Panc1 (cell line): ENCODE data around the gene NECAB2. TPM values are rescaled to one million over a fixed set of nuclear protein-coding genes. Genes with fewer than 3 reads are reported as not detected.

Experiments
- ATAC-seq: fragments of 200-7000 bp; cut with Tn5 transposase; 2 replicates; pipeline ENCODE4 v1.9.1; 2020; ENCODE audit warnings: mild to moderate bottlenecking, moderate library complexity
- BruUV-seq: library from RNA; stranded (reverse); fragments of 400-500 nt; replicated peaks from 2 replicates; lab custom pipeline; 2021; lab: Mats Ljungman, UMichigan
- CTCF ChIA-PET: fragments of 300-600 bp; sonication (Branson Sonifier 250); formaldehyde crosslinking; loops from one replicate; lab custom pipeline; 2022; ENCODE audit warnings: antibody characterized with exemption; lab: Charles Lee
- POLR2A ChIA-PET: fragments of 300-600 bp; sonication (Branson Sonifier 250); formaldehyde crosslinking; loops from one replicate; lab custom pipeline; 2022; ENCODE audit warnings: antibody characterized with exemption; lab: Charles Lee
- DNase-seq: peaks from one replicate; pipeline ENCODE4 v3.0.0-alpha.2; 2010; ENCODE audit warnings: low read depth, low spot score
- H3K27ac ChIP-seq: 2 replicates; pipeline ENCODE4 v1.5.1; 2011; ENCODE audit warnings: mild to moderate bottlenecking, low read length, inconsistent platforms
- H3K27me3 ChIP-seq: fragments of 200-500 bp; sonication (Bioruptor generic); 2 replicates; pipeline ENCODE4 v1.6.0; 2014; ENCODE audit warnings: low read length, inconsistent platforms; ENCODE audit not compliant: control insufficient read depth, insufficient read depth
- H3K36me3 ChIP-seq: fragments of 200-500 bp; sonication (Bioruptor generic); 2 replicates; pipeline ENCODE4 v1.5.1; 2014; ENCODE audit warnings: inconsistent platforms, mild to moderate bottlenecking, low read length, moderate library complexity; ENCODE audit not compliant: control insufficient read depth, insufficient read depth
- H3K4me1 ChIP-seq: 2 replicates; pipeline ENCODE4 v1.5.1; 2011; ENCODE audit warnings: inconsistent platforms, mild to moderate bottlenecking, low read length, moderate library complexity; ENCODE audit not compliant: control insufficient read depth, insufficient read depth
- H3K4me3 ChIP-seq, 2 experiments: 2 replicates each; pipeline ENCODE4 v1.5.1; 2011 to 2012; ENCODE audit warnings: low read depth in 2 of 2, low read length in 2 of 2, mild to moderate bottlenecking in 2 of 2, inconsistent platforms in 1 of 2, moderate library complexity in 1 of 2
- H3K9me3 ChIP-seq: fragments of 200-500 bp; sonication (Bioruptor generic); 2 replicates; pipeline ENCODE4 v1.5.1; 2014; ENCODE audit warnings: low read depth, mild to moderate bottlenecking, inconsistent platforms, low read length, moderate library complexity; ENCODE audit not compliant: control insufficient read depth, insufficient read depth
- POLR2AphosphoS5 ChIP-seq: IDR thresholded peaks from 2 replicates; pipeline ENCODE4 v1.6.1; 2012; ENCODE audit warnings: mild to moderate bottlenecking, low read depth, low read length, moderate library complexity
- SIN3A ChIP-seq: IDR thresholded peaks from 2 replicates; pipeline ENCODE4 v1.6.1; 2012; ENCODE audit warnings: low read depth, mild to moderate bottlenecking, low read length, moderate library complexity, borderline replicate concordance; ENCODE audit not compliant: insufficient read depth
- TCF7L2 ChIP-seq: IDR thresholded peaks from 2 replicates; pipeline ENCODE4 v1.6.1; 2011; ENCODE audit warnings: mild to moderate bottlenecking, low read depth, low read length, inconsistent platforms
- in situ Hi-C: cut with HindIII; loops from 2 replicates; pipeline ENCODE4 v1.10.0; 2016; ENCODE audit warnings: low sequenced_read_pairs, low pct_unique_long_range_greater_than_20kb
- intact Hi-C: fragments of 100-400 bp; cut with micrococcal nuclease; formaldehyde crosslinking; loops from one replicate; pipeline ENCODE4 v1.10.0; 2022; ENCODE audit not compliant: unreplicated experiment
- total RNA-seq: library from RNA; stranded (reverse); gene quantifications from one replicate; pipeline ENCODE4 v1.2.1, GENCODE V29; 2021; ENCODE audit not compliant: unreplicated experiment
- TF ChIP-seq, protein P1 (sequence below), 2 experiments: IDR thresholded peaks; 2 replicates each; pipeline ENCODE4 v1.6.1; 2011 to 2012; ENCODE audit warnings: low read depth in 2 of 2, control low read depth in 1 of 2, low read length in 1 of 2, mild to moderate bottlenecking in 1 of 2, moderate library complexity in 1 of 2; ENCODE audit not compliant: insufficient read depth in 1 of 2
- TF ChIP-seq, protein P2 (sequence below): fragments of 450-650 bp; IDR thresholded peaks from 2 replicates; pipeline ENCODE4 v1.5.1; 2017; ENCODE audit warnings: mild to moderate bottlenecking

Gene NECAB2
- total RNA-seq, 1 experiment from 2014 or later = 0.33 TPM

DNA sequence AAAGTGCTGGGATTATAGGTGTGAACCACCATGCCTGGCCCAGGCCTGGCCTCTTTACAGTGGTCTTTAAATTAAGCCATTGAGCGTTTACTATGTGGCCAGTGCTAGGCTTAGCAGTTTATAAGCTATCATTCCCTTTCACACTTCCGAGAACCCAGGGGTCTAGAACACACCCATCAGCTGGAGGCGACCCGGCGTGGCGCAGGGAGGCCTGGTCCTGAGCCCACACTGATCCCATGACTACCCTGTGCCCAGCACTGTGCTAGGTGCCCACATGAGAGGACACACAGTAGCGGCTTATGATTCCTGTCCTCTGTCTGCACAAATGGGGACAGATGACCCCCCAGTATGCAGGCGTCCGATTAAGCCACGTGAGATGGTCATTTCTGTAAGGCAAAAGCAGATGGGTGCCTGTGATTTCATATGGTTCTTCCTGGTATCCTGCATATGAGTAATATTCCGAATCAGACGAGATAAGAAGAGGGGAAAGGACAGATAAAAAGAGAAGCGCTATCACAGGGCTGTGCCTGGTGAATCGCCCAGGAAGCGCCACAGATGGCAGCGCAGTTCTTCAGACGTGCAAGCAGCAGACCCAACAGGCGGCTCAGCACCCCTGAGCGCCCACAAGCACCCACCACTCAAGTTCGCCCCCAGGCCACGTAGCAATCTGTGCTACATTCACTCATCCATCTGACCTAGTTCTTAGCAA lies 9.8 kb upstream of the NECAB2 start:
- in situ Hi-C loops = no loop called here
- Histone ChIP-seq H3K27ac (no peak overlapping the region), H3K4me1 (peaks cover 5% of the 10 kb centered on the region), H3K9me3 (no peaks in the 10 kb centered on the region), H3K36me3 (no peaks in the 10 kb centered on the region; the same call in 1 of the 2 replicates), H3K27me3 (no peaks in the 10 kb centered on the region), H3K4me3 (no peak overlapping the region)
- intact Hi-C loops = no loop called here
- POLR2A ChIA-PET = no interaction called here
- no peak for ATAC-seq
- no peak for DNase-seq
- no TSS peak for BruUV-seq
- CTCF ChIA-PET = interaction anchor here (0.6 kb wide), 1 partner anchor 131 kb away, joined by 6 read pairs; no protein-coding TSS in a partner anchor
- TF ChIP-seq POLR2AphosphoS5 (no peak), SIN3A (no peak), TCF7L2 (no peak)
- TF ChIP-seq, protein P1, sequence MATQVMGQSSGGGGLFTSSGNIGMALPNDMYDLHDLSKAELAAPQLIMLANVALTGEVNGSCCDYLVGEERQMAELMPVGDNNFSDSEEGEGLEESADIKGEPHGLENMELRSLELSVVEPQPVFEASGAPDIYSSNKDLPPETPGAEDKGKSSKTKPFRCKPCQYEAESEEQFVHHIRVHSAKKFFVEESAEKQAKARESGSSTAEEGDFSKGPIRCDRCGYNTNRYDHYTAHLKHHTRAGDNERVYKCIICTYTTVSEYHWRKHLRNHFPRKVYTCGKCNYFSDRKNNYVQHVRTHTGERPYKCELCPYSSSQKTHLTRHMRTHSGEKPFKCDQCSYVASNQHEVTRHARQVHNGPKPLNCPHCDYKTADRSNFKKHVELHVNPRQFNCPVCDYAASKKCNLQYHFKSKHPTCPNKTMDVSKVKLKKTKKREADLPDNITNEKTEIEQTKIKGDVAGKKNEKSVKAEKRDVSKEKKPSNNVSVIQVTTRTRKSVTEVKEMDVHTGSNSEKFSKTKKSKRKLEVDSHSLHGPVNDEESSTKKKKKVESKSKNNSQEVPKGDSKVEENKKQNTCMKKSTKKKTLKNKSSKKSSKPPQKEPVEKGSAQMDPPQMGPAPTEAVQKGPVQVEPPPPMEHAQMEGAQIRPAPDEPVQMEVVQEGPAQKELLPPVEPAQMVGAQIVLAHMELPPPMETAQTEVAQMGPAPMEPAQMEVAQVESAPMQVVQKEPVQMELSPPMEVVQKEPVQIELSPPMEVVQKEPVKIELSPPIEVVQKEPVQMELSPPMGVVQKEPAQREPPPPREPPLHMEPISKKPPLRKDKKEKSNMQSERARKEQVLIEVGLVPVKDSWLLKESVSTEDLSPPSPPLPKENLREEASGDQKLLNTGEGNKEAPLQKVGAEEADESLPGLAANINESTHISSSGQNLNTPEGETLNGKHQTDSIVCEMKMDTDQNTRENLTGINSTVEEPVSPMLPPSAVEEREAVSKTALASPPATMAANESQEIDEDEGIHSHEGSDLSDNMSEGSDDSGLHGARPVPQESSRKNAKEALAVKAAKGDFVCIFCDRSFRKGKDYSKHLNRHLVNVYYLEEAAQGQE (IDR thresholded peaks at IDR 0.05; ENCODE audit: insufficient read depth in 1 of 2, low read depth in 2 of 2, low read length in 1 of 2) = no peak
- TF ChIP-seq, protein P2, sequence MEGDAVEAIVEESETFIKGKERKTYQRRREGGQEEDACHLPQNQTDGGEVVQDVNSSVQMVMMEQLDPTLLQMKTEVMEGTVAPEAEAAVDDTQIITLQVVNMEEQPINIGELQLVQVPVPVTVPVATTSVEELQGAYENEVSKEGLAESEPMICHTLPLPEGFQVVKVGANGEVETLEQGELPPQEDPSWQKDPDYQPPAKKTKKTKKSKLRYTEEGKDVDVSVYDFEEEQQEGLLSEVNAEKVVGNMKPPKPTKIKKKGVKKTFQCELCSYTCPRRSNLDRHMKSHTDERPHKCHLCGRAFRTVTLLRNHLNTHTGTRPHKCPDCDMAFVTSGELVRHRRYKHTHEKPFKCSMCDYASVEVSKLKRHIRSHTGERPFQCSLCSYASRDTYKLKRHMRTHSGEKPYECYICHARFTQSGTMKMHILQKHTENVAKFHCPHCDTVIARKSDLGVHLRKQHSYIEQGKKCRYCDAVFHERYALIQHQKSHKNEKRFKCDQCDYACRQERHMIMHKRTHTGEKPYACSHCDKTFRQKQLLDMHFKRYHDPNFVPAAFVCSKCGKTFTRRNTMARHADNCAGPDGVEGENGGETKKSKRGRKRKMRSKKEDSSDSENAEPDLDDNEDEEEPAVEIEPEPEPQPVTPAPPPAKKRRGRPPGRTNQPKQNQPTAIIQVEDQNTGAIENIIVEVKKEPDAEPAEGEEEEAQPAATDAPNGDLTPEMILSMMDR = no peak

DNA sequence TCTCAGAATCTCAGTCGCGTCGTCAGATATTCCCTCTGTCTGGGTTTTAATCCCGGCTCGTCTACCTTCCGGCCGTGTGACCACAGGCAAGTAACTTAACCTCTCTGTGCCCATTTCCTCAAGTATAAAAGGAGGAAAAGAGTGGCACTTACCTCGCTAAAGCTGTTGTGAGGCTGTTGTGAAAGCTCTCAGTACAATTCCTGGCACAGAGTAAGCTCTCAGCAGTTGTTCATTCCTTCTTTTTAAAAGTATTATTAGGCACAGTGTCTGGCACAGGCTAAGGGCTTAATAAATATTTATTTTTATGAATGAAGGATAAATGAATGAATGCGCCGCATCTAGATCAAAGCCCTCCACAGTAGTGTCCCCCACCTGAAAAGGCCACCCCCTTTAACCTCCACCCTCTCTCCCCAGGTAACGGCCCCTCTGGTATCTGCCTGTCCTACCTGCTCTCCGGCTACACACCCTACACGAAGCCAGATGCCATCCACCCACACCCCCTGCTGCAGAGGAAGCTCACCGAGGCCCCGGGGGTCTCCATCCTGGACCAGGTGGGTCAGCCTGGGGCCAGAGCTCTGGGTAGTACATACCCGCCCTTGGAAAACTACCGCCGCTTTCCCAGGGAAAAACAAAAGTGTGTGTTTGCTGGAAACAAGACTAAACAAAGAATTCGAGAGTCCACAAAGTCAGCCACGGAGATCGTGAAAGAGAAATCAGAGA lies 9.0 kb upstream of the NECAB2 start:
- TF ChIP-seq TCF7L2 = no peak
- TF ChIP-seq, protein P2 = no peak
- no peak for TF ChIP-seq POLR2AphosphoS5
- no peak for TF ChIP-seq SIN3A
- TF ChIP-seq, protein P1 (IDR thresholded peaks at IDR 0.05; ENCODE audit: insufficient read depth in 1 of 2, low read depth in 2 of 2, low read length in 1 of 2) = no peak
- ATAC-seq (no peak), DNase-seq (no peak)
- Histone ChIP-seq H3K4me3 (no peak overlapping the region), H3K9me3 (no peaks in the 10 kb centered on the region), H3K36me3 (no peaks in the 10 kb centered on the region), H3K27me3 (no peaks in the 10 kb centered on the region), H3K4me1 (peaks cover 5% of the 10 kb centered on the region), H3K27ac (no peak overlapping the region)
- CTCF ChIA-PET = interaction anchor here (0.6 kb wide), 1 partner anchor 94 kb away, joined by 6 read pairs; no protein-coding TSS in a partner anchor
- intact Hi-C loops = no loop called here
- BruUV-seq = no TSS peak
- POLR2A ChIA-PET = no interaction called here
- in situ Hi-C loops = no loop called here
